GM19351 (cell line): Measurements from ENCODE around the gene CDHR2.

Experiments
- ATAC-seq: cut with Tn5 transposase; IDR thresholded peaks from one replicate; pipeline ENCODE4 v1.9.1; 2021; ENCODE audit warnings: mild to moderate bottlenecking, moderate library complexity; ENCODE audit not compliant: unreplicated experiment

The CDHR2 gene

GRCh38 chr5:176638437-176638836 is 89.3 kb downstream of the CDHR2 start:
- ATAC-seq, result no peak

- no peak for ATAC-seq
Observed at GRCh38 chr5:176639208-176639607, 90.1 kb downstream of the CDHR2 start.

- no peak for ATAC-seq
Observed at GRCh38 chr5:176639981-176640380, 90.8 kb downstream of the CDHR2 start.

DNA sequence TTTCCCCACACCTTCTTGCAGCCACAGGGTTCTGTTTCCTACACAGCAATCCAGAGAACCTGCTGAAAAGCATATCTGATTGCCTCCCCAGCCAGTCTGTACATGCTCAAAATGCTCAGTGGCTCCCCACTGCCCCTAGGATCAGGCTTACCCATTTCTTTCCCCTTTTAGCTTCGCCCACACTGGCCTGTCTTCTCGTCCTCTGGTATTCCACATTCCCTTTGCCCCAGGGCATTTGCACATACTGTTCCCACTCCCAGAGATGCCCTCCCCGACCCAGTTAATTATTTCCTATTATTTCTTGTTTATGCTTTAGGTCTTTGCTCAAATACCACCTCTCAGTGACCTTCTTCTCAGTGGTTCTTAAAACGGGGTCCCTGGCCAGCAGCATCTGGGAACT is 91.5 kb downstream of the CDHR2 start:
- no peak for ATAC-seq

DNA sequence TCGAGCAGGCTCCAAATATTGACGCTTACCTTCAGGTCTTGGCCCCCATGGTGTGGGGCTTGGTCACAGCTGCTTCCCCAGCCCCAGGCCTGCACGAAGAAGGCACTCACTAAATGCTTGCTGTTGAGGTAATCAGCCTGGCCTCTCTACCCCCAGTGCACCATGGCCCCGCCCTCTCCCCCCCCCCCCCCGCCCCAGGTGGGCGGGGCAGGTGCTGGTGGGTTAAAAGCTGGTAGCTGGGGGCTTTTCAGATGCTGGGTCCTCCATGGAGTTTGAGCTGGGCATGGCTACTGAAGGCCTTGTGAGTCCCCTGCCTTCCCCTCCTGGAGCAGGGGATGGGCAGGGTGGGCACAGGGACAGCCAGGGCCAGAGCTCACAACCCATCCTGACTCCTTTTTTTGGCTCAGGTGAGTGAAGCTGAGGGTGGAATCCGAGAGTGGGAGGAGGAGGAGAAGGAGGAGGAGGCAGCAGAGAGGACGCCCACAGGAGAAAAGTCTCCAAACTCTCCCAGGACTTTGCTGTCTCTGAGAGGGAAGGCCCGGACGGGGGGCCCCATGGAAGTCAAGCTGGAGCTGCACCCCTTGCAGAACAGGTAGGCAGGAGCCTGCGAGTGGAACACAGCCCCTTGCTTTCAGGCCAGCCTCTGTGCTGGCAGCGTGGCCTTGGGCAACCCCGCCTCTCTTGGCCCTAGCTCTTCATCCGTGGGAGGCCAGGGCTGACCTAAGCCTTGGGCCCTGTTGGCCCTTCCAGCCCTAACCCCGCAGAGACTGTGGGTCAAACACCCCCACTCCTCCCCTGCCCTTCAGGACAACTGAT is 93.7 kb downstream of the CDHR2 start:
- ATAC-seq, result no peak

DNA sequence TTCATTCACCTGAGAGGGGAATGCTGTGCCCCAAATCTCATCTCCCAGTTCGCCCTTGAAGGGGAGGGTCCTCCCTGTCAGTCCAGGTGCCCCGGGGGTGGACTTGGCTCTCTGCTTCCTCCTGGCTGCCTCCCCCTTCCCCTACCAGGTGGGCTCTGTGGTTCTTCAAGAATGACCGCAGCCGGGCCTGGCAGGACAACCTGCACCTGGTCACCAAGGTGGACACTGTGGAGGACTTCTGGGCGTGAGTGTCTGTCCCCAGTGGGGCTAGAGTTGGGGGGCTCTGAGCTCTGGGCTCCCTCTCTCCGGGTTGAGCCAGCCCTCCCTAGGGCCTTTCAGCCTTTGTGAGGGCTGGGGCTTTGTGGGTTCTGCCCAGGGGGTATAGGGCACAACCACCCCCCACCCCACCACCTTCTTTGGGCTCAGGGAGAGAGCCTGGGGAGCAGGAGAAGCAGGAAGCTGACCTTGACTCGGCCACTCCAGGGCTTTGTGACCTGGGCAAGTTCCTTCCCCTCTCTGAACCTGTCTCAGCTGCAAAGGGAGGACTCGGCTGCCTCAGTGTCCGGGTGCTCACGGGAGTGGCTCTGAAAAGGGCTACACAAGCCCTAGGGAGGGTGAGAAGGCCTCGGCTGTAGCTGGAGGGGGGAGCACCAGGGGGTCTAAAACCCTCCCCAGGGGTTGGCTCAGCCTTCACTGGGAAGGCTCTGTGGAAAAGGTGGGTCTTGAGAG is 94.5 kb downstream of the CDHR2 start:
- no peak for ATAC-seq

DNA sequence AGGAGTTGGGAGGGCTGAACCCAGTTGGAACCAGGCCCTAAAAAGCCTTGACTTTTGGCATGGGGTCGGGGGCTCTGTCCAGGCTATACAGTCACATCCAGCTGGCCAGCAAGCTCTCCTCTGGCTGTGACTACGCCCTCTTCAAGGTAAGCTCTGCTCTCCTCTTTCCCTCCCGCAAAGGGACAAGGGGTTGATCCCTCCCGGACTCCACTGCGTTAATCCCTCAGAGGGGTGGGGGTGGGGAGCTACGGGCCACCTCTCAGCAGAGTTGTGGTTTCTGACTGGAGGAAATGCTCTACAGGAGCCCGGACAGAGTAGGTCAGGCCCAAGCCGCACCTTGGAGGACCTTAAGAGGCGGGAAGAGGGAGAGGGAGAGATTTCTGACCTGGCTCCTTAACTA is 95.2 kb downstream of the CDHR2 start:
- ATAC-seq, result no peak

GRCh38 chr5:176644878-176645670 is 95.9 kb downstream of the CDHR2 start:
- no peak for ATAC-seq
